HG03469 (cell line): Measurements from ENCODE around the gene SLC51A.

Experiments
- ATAC-seq: cut with Tn5 transposase; IDR thresholded peaks from one replicate; pipeline ENCODE4 v1.9.1; 2021; ENCODE audit warnings: mild to moderate bottlenecking, moderate library complexity, moderate number of reproducible peaks; ENCODE audit not compliant: unreplicated experiment

SLC51A gene

GRCh38 chr3:196214783-196215441, 1.4 kb upstream of the SLC51A start:
- ATAC-seq: no peak

GRCh38 chr3:196215493-196216020, 777 bp upstream of the SLC51A start:
- ATAC-seq: no peak

GRCh38 chr3:196216681-196217211, 412 bp downstream of the SLC51A start:
- ATAC-seq: no peak

GRCh38 chr3:196217307-196218154, 1.2 kb downstream of the SLC51A start:
- no peak for ATAC-seq

GRCh38 chr3:196218155-196218712, 1.9 kb downstream of the SLC51A start:
- no peak for ATAC-seq

- no peak for ATAC-seq
Measured at GRCh38 chr3:196219194-196219969, 3.0 kb downstream of the SLC51A start.

GRCh38 chr3:196219970-196220311, 3.6 kb downstream of the SLC51A start:
- ATAC-seq: no peak

GRCh38 chr3:196220587-196220986, 4.3 kb downstream of the SLC51A start:
- no peak for ATAC-seq

- no peak for ATAC-seq
Measured at GRCh38 chr3:196220991-196221390, 4.7 kb downstream of the SLC51A start.

- no peak for ATAC-seq
Measured at GRCh38 chr3:196222876-196223595, 6.7 kb downstream of the SLC51A start.

- no peak for ATAC-seq
Measured at GRCh38 chr3:196225086-196225485, 8.8 kb downstream of the SLC51A start.

- no peak for ATAC-seq
Measured at GRCh38 chr3:196225763-196226364, 9.5 kb downstream of the SLC51A start.

GRCh38 chr3:196227121-196227561, 10.8 kb downstream of the SLC51A start:
- ATAC-seq: no peak

- no peak for ATAC-seq
Measured at GRCh38 chr3:196227629-196228493, 11.5 kb downstream of the SLC51A start.

- ATAC-seq: no peak
Measured at GRCh38 chr3:196232154-196232881, 16.0 kb downstream of the SLC51A start.

GRCh38 chr3:196232882-196233251, 16.5 kb downstream of the SLC51A start:
- no peak for ATAC-seq

GRCh38 chr3:196235452-196236122, 19.3 kb downstream of the SLC51A start:
- ATAC-seq: no peak

- no peak for ATAC-seq
Measured at GRCh38 chr3:196236223-196236622, 19.9 kb downstream of the SLC51A start.
